ENCODE results near the gene FOXO6. TPM values are rescaled to one million over a fixed set of nuclear protein-coding genes. Genes with fewer than 3 reads are reported as not detected.

FOXO6 gene
- total and polyA plus RNA-seq, 2 experiments from 2014 or later = 0.68 to 4.2 TPM

GRCh38 chr1:41397753-41398330 lies 36.6 kb downstream of the FOXO6 start:
- H3K36me3 ChIP-seq (ENCODE audit: insufficient read depth) = no peaks in the 10 kb centered on the region
- H3K27ac Mint-ChIP-seq = no peak overlapping the region
- H4K20me1 ChIP-seq (replicated peaks; ENCODE audit: insufficient read depth) = no peaks in the 10 kb centered on the region
- H3K4me1 ChIP-seq (ENCODE audit: insufficient read depth) = peaks cover 35% of the 10 kb centered on the region
- TF ChIP-seq ETS1 (IDR thresholded peaks at IDR 0.05) = no peak
- no peak for TF ChIP-seq CTCF (conservative IDR thresholded peaks at IDR 0.05; ENCODE audit: low read depth in 2 of 2)
- TF ChIP-seq ZNF462 (CRISPR knock-in tag; IDR thresholded peaks at IDR 0.05) = no peak
- no peak for TF ChIP-seq EZH2 (IDR thresholded peaks at IDR 0.05; ENCODE audit: low read depth, unreplicated experiment)
- TF ChIP-seq POLR2AphosphoS5 (IDR thresholded peaks at IDR 0.05; ENCODE audit: low read depth) = no peak
- no peak for TF ChIP-seq EZH2phosphoT487 (IDR thresholded peaks at IDR 0.05; ENCODE audit: unreplicated experiment)
- TF ChIP-seq ZNF331 (CRISPR knock-in tag; IDR thresholded peaks at IDR 0.05; ENCODE audit: low read depth) = no peak
- TF ChIP-seq ZNF114 (CRISPR knock-in tag; IDR thresholded peaks at IDR 0.05) = no peak
- TF ChIP-seq REST (IDR thresholded peaks at IDR 0.05; ENCODE audit: unreplicated experiment) = no peak
- TF ChIP-seq NANOG (IDR thresholded peaks at IDR 0.05; ENCODE audit: borderline replicate concordance) = no peak
- no peak for TF ChIP-seq JUNB (IDR thresholded peaks at IDR 0.05; ENCODE audit: unreplicated experiment)
- no peak for TF ChIP-seq CREB1 (CRISPR knock-in tag; IDR thresholded peaks at IDR 0.05; ENCODE audit: low read depth)
- TF ChIP-seq STAT1 (IDR thresholded peaks at IDR 0.05; ENCODE audit: unreplicated experiment) = no peak
- H3K79me2 ChIP-seq (replicated peaks; ENCODE audit: insufficient read depth) = no peaks in the 10 kb centered on the region
- ATAC-seq (no peak), DNase-seq (ENCODE audit: low spot score) (no peak)
- H3K4me3 ChIP-seq = no peak overlapping the region
- H3K36me3 Mint-ChIP-seq (ENCODE audit: low read depth) = peaks cover 4% of the 10 kb centered on the region; the same call in 1 of the 3 replicates
- H3K27me3 ChIP-seq (ENCODE audit: insufficient read depth) = no peaks in the 10 kb centered on the region
- H3K4me2 ChIP-seq = no peak overlapping the region
- H3K27ac ChIP-seq (ENCODE audit: low read depth) = no peak overlapping the region
- H3K4me1 Mint-ChIP-seq = peaks cover 56% of the 10 kb centered on the region
- H3K4me3 Mint-ChIP-seq = no peak overlapping the region
- H3K9me3 Mint-ChIP-seq = peaks cover 9% of the 10 kb centered on the region; the same call in 2 of the 3 replicates
- no peaks in the 10 kb centered on the region for H3F3A ChIP-seq (replicated peaks; ENCODE audit: low read depth)
- H3K27me3 Mint-ChIP-seq (ENCODE audit: insufficient read depth, low read depth, poor library complexity) = peaks cover 30% of the 10 kb centered on the region
- H2AFZ ChIP-seq = no peak overlapping the region
- H3K9me2 ChIP-seq (ENCODE audit: insufficient read depth) = no peaks in the 10 kb centered on the region
